Thyroid gland (tissue), 4 donors: Measurements from ENCODE around the gene FHOD3. TPM values are rescaled to one million over a fixed set of nuclear protein-coding genes. Genes with fewer than 3 reads are reported as not detected.

ENCODE experiments used
- DNase-seq, 2 donors: peaks; one replicate each; pipeline ENCODE4 v3.0.0-alpha.2; 2019
- H3K27ac ChIP-seq, 3 donors: fragments of 200-600 bp; sonication (generic); 1 replicate in 2 of 3; 2 replicates in 1 of 3; pipeline ENCODE4 v1.5.1; 2016 to 2019; ENCODE audit warnings: mild to moderate bottlenecking in 1 of 3, moderate library complexity in 1 of 3
- H3K27me3 ChIP-seq: fragments of 200-600 bp; sonication (generic); one replicate; pipeline ENCODE4 v1.5.1; 2019
- H3K36me3 ChIP-seq, 2 donors: fragments of 200-600 bp; sonication (generic); one replicate each; pipeline ENCODE4 v1.5.1; 2016 to 2019
- H3K4me1 ChIP-seq, 2 donors: fragments of 200-600 bp; sonication (generic); one replicate each; pipeline ENCODE4 v1.5.1; 2017 to 2019
- H3K4me3 ChIP-seq, 3 donors: fragments of 200-600 bp; sonication (generic); replicated peaks in 1 of 3; 1 replicate in 2 of 3; 2 replicates in 1 of 3; pipeline ENCODE4 v1.5.1; 2016; ENCODE audit warnings: mild to moderate bottlenecking in 1 of 3
- H3K9me3 ChIP-seq: fragments of 200-600 bp; sonication (generic); one replicate; pipeline ENCODE4 v1.5.1; 2017
- POLR2A ChIP-seq, 2 donors: fragments of 450-650 bp; IDR thresholded peaks; one replicate each; pipeline ENCODE4 v1.6.1; 2017; ENCODE audit warnings: antibody characterized with exemption in 2 of 2, mild to moderate bottlenecking in 2 of 2, moderate library complexity in 1 of 2
- WGBS, 2 donors: methylation state at CpG; one replicate each; pipeline ENCODE4 v1.1.5; 2017; 5-methylcytosine and 5-hydroxymethylcytosine counted together
- intact Hi-C: fragments of 100-400 bp; cut with DNase I; formaldehyde crosslinking; loops from one replicate; pipeline ENCODE4 v1.15.1; 2023
- total RNA-seq, 4 donors: library from RNA; depleted of rRNA; stranded (reverse); fragments of >200 nt; gene quantifications; one replicate each; pipeline ENCODE4 v1.2.3, GENCODE V29; 2016
- TF ChIP-seq, protein P1 (sequence below), 6 experiments: fragments of 200-600 bp in 3 of 6; fragments of 450-650 bp in 3 of 6; sonication (generic) in 3 of 6; IDR thresholded peaks; one replicate each; pipeline ENCODE4 v1.5.1; 2016 to 2019; ENCODE audit warnings: antibody characterized with exemption in 6 of 6, mild to moderate bottlenecking in 2 of 6, inconsistent platforms in 1 of 6, moderate library complexity in 1 of 6

FHOD3 gene
- total RNA-seq, 4 donors from 2014 or later: 1.6 to 6.9 (median 4.8) TPM

GRCh38 chr18:36436387-36436786, 138.9 kb downstream of the FHOD3 start:
- H3K27ac ChIP-seq: no peak overlapping the region
- no peaks in the 10 kb centered on the region for H3K27me3 ChIP-seq
- intact Hi-C loops: no loop called here
- 95% methylated on average over 5 of the region's 5 CpGs for WGBS, 2 donors
- no peak for TF ChIP-seq POLR2A (IDR thresholded peaks at IDR 0.05)
- TF ChIP-seq, protein P1, sequence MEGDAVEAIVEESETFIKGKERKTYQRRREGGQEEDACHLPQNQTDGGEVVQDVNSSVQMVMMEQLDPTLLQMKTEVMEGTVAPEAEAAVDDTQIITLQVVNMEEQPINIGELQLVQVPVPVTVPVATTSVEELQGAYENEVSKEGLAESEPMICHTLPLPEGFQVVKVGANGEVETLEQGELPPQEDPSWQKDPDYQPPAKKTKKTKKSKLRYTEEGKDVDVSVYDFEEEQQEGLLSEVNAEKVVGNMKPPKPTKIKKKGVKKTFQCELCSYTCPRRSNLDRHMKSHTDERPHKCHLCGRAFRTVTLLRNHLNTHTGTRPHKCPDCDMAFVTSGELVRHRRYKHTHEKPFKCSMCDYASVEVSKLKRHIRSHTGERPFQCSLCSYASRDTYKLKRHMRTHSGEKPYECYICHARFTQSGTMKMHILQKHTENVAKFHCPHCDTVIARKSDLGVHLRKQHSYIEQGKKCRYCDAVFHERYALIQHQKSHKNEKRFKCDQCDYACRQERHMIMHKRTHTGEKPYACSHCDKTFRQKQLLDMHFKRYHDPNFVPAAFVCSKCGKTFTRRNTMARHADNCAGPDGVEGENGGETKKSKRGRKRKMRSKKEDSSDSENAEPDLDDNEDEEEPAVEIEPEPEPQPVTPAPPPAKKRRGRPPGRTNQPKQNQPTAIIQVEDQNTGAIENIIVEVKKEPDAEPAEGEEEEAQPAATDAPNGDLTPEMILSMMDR (IDR thresholded peaks at IDR 0.05): no peak
- no peak for DNase-seq
- peaks cover 7 to 18% of the 10 kb centered on the region in 2 donors for H3K4me1 ChIP-seq
- H3K9me3 ChIP-seq: no peaks in the 10 kb centered on the region
- H3K36me3 ChIP-seq: no peaks in the 10 kb centered on the region
- H3K4me3 ChIP-seq: no peak overlapping the region

GRCh38 chr18:36440614-36441013, 143.1 kb downstream of the FHOD3 start:
- Histone ChIP-seq H3K9me3 (no peaks in the 10 kb centered on the region), H3K4me1 (peaks cover 4 to 18% of the 10 kb centered on the region in 2 donors), H3K4me3 (no peak overlapping the region), H3K27ac (peak overlapping the region in 1 of 3 donors; percentile 3), H3K36me3 (no peaks in the 10 kb centered on the region), H3K27me3 (no peaks in the 10 kb centered on the region)
- TF ChIP-seq POLR2A (IDR thresholded peaks at IDR 0.05): no peak
- TF ChIP-seq, protein P1 (IDR thresholded peaks at IDR 0.05): no peak
- DNase-seq: no peak
- WGBS, 2 donors: 78 to 91% methylated on average over 2 of the region's 2 CpGs
- intact Hi-C loops: no loop called here

DNA sequence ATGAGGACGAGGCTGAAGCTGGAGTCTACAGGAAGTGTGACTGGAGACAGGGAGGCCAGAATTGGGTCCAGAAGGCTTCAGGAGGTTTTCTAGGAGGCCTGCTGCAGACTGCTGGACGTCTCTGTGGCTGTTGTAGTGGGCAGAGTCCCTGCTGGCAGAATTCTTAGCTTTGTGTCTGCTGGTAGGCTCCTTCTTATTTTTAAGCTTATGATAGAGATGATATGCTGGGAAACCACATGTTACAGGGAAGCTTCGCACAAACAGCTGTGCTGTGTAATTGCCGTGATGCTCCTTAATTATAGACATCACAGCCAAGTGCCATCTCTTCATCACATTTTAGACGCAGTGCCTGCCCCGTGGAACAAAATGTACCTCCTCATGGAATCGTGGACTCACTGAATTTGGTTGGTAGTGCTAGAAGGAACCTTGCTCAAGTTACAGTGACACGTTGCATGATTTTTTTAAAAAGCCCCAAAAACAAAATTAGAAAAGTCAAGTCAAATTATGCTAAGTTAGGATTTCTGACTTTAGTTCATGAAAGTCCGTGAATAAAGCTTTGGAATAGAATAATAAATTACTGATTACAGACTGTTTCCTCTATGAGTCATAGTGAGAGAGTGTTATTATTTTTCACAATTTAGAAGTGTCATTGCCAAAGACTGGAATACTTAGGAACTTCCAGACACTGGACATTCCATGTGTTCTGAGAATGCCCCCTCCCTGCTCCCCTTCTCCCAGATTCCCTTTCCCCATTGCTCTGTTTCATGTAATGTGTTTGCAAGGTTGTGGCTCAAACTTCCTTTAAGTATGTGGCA, 144.1 kb downstream of the FHOD3 start:
- H3K9me3 ChIP-seq: no peaks in the 10 kb centered on the region
- no peak overlapping the region for H3K4me3 ChIP-seq
- no peak for DNase-seq
- intact Hi-C loops: no loop called here
- no peaks in the 10 kb centered on the region for H3K36me3 ChIP-seq
- no peak overlapping the region for H3K27ac ChIP-seq
- H3K4me1 ChIP-seq: peaks cover 4 to 18% of the 10 kb centered on the region in 2 donors
- 67 to 79% methylated on average over 9 of the region's 9 CpGs for WGBS, 2 donors
- TF ChIP-seq, protein P1 (IDR thresholded peaks at IDR 0.05): no peak
- TF ChIP-seq POLR2A (IDR thresholded peaks at IDR 0.05): no peak
- H3K27me3 ChIP-seq: no peaks in the 10 kb centered on the region

DNA sequence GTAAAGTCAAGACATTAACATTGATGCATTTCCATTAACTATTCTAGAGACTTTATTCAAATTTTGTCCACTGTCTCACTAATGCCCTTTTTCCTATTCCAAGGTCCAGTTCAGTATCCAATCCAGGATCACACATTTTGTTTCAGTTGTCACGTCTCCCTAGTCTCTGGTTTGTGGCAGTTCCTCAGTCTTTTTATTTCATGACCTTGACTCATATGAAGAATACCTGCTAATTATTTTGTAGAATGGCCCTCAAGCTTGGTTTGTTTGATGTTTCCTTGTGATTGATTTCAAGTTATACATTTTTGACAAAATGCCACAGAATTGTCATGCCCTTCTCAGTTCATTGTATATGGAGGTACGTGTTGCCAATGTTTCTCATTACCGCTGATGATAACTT, 145.2 kb downstream of the FHOD3 start:
- DNase-seq: no peak
- intact Hi-C loops: no loop called here
- TF ChIP-seq, protein P1 (IDR thresholded peaks at IDR 0.05): no peak
- TF ChIP-seq POLR2A (IDR thresholded peaks at IDR 0.05): no peak
- Histone ChIP-seq H3K4me3 (no peak overlapping the region), H3K9me3 (no peaks in the 10 kb centered on the region), H3K27ac (no peak overlapping the region), H3K36me3 (no peaks in the 10 kb centered on the region), H3K4me1 (peaks cover 4 to 17% of the 10 kb centered on the region in 2 donors), H3K27me3 (no peaks in the 10 kb centered on the region)
- 93 to 95% methylated on average over 3 of the region's 3 CpGs for WGBS, 2 donors

- H3K4me1 ChIP-seq: peaks cover 16 to 22% of the 10 kb centered on the region in 2 donors
- H3K27me3 ChIP-seq: no peaks in the 10 kb centered on the region
- H3K36me3 ChIP-seq: no peaks in the 10 kb centered on the region
- intact Hi-C loops: no loop called here
- no peak for TF ChIP-seq POLR2A (IDR thresholded peaks at IDR 0.05)
- TF ChIP-seq, protein P1 (IDR thresholded peaks at IDR 0.05): no peak
- WGBS, 2 donors: 70 to 77% methylated on average over 11 of the region's 11 CpGs
- H3K4me3 ChIP-seq: no peak overlapping the region
- H3K9me3 ChIP-seq: no peaks in the 10 kb centered on the region
- H3K27ac ChIP-seq: no peak overlapping the region
- DNase-seq: no peak
Observed at GRCh38 chr18:36446059-36446458, 148.5 kb downstream of the FHOD3 start.
